Hepatocyte (in vitro differentiated cells): ENCODE measurements around the gene PDLIM5.

Experiments used
- EZH2 ChIP-seq: fragments of 200-600 bp; sonication (generic); IDR thresholded peaks from 2 replicates; pipeline ENCODE4 v1.6.1; 2016; ENCODE audit warnings: antibody characterized with exemption, mild to moderate bottlenecking, borderline replicate concordance
- EZH2phosphoT487 ChIP-seq: fragments of 200-600 bp; sonication (generic); IDR thresholded peaks from one replicate; pipeline ENCODE4 v1.6.1; 2018; ENCODE audit warnings: antibody characterized with exemption, mild to moderate bottlenecking, low read depth, moderate library complexity; ENCODE audit not compliant: unreplicated experiment, severe bottlenecking
- TF ChIP-seq, protein P1 (sequence below): fragments of 200-600 bp; sonication (generic); IDR thresholded peaks from 2 replicates; pipeline ENCODE4 v1.5.1; 2016; ENCODE audit warnings: antibody characterized with exemption, mild to moderate bottlenecking; ENCODE audit not compliant: poor library complexity

DNA sequence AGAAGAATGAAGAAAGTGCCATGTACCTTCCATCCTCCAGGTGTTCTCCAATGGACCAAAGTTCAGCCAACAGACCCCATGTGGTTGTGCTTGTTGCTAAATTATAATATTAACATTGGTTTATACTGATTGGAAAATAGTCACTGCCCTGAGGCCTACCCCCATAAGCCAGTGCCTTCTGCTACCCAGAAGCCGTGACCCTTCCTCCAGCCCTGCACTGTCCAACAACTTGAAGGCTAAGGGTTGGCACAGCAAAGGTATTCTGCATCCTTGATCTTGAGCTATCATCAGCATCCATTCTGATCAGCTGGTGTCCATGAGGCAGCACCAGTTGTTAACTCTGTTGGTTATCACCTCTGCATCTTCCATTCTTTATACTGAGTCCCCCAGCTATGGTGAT, 239.8 kb downstream of the PDLIM5 start:
- TF ChIP-seq, protein P1, sequence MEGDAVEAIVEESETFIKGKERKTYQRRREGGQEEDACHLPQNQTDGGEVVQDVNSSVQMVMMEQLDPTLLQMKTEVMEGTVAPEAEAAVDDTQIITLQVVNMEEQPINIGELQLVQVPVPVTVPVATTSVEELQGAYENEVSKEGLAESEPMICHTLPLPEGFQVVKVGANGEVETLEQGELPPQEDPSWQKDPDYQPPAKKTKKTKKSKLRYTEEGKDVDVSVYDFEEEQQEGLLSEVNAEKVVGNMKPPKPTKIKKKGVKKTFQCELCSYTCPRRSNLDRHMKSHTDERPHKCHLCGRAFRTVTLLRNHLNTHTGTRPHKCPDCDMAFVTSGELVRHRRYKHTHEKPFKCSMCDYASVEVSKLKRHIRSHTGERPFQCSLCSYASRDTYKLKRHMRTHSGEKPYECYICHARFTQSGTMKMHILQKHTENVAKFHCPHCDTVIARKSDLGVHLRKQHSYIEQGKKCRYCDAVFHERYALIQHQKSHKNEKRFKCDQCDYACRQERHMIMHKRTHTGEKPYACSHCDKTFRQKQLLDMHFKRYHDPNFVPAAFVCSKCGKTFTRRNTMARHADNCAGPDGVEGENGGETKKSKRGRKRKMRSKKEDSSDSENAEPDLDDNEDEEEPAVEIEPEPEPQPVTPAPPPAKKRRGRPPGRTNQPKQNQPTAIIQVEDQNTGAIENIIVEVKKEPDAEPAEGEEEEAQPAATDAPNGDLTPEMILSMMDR, result no peak
- TF ChIP-seq EZH2phosphoT487 (no peak), EZH2 (no peak)
